Epidermal melanocyte (primary cell): ENCODE measurements around the gene PGAM2.

Experiments used
- DNase-seq: peaks from one replicate; pipeline ENCODE4 v3.0.0; 2011; ENCODE audit warnings: low spot score; ENCODE audit not compliant: insufficient read length

PGAM2 gene

DNA sequence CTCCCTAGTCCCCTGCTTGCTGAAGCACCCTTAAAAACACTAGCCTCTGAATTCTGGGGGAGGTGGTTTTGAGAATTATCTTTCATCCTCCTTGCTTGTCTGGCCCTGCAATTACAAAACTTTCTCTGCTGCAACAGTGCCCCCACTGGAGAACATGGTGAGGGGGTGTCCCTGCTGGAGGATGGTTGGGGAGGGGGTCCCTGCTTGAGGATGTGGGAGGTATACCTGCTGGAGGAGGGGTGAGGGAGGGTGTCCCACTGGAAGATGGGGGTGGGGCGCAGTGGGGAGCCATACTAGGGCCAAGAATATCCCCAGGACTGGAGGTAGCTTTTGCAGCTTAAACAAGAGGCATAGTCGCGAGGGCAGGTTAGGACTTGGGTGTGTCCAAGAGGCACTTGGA lies 20.2 kb upstream of the PGAM2 start:
- DNase-seq = no peak

GRCh38 chr7:44084701-44085100 lies 19.3 kb upstream of the PGAM2 start:
- DNase-seq = no peak

DNA sequence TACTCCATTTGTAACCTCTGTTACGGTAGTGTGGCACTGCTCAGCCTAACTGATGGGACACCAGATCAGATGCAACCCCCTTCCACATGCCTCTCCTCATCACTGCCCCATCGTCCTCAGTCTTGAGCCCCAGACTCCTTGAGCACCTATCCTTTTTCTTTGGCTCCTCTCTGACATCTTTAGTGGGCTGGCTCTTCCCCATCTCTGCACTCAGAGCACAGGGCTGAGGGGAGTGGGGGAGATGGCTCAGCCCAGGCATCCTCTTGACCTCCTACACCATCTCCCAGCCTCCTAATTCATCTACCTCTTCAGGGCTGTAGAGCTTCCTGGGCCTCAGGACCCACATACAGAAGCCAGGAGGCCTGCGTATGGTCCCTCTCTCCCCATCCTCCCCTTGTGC lies 18.4 kb upstream of the PGAM2 start:
- no peak for DNase-seq

GRCh38 chr7:44082541-44083207 lies 17.3 kb upstream of the PGAM2 start:
- DNase-seq = peak; percentile 93

DNA sequence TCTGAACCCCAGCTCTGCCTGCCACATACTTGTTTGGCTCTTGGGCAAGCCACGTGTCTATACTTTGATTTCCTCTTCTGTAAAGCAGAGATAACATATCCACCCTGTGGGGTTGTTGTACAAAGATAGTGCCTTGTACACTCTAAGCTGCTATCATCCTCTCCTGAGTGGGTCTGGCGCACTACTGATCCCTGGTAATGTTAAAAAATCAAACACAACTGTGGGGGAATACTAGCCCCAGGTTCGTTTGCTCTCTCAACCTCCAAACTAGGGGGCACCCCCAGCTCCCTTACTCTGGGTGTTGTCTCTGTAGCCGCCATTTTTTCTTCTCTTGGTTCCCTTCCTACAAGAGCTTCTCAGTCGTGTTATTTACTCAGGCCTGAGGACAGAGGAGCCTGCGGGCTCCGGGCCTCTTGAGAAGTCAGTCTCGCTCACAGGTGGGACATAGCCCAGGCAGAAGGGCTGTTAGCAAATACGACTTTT lies 15.9 kb upstream of the PGAM2 start:
- no peak for DNase-seq

DNA sequence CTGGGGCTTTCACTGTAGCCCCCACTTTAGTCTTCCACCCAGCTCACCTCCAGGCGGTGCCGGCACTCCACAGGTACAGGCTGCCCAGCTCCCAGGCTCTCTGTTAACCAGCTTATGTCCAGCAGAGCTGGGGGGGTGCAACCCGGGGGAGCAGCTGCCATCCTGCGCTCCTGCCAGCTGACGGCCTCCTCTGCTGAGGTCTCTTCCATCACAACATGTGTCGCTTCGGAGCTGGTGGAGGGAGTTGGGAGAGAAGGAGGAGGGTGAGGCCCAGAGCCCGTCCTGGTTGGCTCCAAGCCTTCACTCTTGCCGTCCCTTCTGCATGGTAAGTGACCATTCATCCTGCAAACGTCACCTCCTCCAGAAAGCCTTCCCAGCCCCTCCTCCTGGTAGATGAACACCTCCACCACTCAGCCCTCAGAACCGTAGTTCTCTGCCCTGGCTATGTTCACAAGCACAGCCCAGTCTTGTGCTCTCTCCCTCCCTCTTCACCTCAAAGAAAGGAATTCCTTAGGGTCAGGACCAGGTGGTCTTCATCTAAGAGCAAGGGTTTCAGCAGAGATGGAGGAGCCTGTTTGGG lies 15.4 kb upstream of the PGAM2 start:
- no peak for DNase-seq

GRCh38 chr7:44080118-44080517 lies 14.8 kb upstream of the PGAM2 start:
- DNase-seq = no peak

GRCh38 chr7:44079331-44080021 lies 14.1 kb upstream of the PGAM2 start:
- no peak for DNase-seq

DNA sequence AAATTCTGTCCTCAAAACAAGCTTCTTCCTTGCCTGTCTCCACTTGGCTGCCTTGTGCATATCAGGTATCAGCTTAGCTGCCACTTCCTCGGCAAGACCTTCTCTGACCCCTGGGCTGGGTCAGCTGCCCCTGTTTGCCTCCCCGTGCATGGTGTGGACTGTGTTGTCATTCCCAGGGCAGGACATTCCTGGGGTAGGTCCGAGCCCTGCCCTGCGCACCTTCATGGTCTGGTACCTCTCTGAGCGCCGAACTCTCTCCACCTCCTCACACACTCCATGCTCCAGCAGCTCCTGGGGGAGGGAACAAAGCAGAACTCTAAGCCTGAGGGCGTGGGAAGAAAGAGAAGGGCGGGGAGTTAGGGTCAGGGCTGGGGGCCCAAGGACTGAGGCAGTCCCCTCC lies 13.2 kb upstream of the PGAM2 start:
- no peak for DNase-seq

- no peak for DNase-seq
Observed at GRCh38 chr7:44077681-44078091, 12.3 kb upstream of the PGAM2 start.

- no peak for DNase-seq
Observed at GRCh38 chr7:44077061-44077460, 11.7 kb upstream of the PGAM2 start.

DNA sequence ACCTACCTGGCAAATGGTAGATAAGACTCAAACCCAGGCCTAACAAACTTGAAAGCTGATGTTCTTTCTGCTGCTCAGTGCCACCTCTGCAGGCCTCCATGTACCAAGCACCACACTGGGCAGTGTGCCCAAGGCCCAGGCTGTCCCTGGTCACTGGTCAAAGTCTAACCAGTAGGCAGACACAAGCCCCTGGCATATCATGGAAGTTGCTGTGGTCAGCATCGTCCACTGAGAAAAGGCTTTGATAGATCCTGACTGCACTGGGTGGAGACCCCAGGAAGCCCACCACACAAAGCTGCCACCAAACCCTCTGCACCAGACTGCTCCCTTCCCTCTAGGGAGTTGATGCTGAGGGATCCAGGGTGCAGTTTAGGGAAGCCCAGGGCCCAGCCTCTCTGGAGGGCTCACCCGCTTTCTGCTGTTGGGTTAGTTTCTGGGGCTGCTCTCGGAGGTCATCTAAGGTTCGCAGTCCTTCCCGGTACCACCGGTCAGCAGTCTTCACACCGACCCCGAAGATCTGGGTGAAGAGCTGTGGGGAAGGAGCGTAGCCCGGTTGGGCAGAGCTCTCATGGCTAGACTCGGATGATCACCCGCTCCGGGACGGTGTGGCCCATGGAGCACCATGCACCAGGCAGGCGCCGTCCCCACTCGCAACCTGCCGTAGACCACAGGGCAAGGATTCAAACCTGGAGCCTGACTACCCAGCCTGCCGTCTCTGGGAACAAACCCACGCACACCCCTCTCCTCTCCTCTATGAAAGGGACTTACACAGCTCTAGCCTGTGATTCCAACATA lies 10.9 kb upstream of the PGAM2 start:
- no peak for DNase-seq

- no peak for DNase-seq
Observed at GRCh38 chr7:44075296-44076075, 10.1 kb upstream of the PGAM2 start.

GRCh38 chr7:44074349-44074695 lies 9.0 kb upstream of the PGAM2 start:
- DNase-seq = no peak

DNA sequence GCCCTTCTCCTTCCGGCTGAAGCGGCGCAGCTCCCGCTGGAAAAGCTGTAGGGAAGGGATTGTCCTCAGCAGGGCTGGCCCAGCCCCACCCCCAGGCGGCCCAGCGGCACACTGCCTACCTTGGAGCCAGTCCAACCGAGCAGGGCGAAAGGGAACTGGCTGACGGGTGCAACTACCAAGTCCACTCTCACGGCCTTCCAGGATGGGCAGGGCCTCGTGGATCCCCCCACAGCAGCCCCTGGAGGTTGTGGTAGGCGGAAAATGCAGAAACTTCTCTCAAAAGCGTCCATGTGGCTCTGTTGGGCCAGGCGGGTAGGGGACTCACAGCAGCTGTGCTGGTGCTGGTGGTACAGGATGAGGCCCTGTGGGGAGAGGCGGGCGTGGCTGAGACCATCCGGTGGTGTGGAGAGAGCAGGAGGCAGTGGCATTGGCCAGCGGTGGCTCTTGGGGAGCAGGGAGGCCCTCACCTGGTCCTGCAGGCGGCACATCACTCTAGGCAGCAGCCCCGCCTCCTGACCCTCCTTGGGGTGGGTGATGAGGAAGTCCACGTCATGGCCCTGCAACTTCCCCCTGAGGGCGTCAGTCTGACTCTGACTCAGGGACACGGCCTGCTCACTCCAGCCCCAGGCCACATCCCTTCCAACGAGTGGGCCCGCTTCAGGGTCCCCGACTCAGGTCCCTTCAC lies 8.4 kb upstream of the PGAM2 start:
- no peak for DNase-seq

DNA sequence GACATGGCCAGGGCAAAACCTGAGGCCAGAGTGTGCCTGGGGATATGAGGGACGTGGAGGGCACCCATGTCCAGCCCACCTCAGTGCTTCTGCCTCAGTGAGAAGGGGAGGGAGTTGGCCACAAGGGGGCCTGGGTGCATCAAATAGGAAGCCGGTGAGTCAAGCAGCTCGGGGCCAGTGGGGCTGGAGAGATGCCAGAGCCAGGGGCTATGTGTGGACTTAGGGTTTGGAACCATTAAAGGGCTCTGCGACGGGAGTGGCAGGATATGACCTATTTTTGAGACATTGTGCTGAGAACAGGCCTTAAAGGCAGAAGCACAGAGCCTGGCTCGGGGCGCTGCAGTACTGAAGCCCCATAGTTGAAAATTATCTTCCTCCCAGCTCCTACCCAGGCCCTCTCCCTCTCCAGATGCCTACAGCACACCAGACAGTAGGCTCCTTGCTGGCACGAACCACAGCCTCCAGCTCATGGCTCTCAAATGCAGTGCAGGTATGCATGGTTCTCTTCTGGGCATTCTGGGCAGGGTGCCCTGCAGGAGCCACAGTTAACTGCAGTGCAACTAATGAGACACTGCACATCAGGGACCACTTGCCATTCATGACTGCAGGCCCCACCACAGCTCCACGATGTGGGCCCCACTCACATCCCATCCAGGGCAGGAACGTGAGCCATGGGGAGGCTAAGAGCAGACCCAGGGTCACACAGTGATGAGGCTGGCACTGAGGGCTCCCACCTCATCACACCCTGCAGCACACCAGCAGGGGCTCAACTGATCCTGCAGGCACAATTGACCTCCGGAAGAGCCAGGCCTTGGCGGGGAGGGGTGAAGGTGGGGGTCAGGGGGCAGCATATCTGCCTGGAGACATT lies 7.2 kb upstream of the PGAM2 start:
- peak; percentile 89 for DNase-seq

DNA sequence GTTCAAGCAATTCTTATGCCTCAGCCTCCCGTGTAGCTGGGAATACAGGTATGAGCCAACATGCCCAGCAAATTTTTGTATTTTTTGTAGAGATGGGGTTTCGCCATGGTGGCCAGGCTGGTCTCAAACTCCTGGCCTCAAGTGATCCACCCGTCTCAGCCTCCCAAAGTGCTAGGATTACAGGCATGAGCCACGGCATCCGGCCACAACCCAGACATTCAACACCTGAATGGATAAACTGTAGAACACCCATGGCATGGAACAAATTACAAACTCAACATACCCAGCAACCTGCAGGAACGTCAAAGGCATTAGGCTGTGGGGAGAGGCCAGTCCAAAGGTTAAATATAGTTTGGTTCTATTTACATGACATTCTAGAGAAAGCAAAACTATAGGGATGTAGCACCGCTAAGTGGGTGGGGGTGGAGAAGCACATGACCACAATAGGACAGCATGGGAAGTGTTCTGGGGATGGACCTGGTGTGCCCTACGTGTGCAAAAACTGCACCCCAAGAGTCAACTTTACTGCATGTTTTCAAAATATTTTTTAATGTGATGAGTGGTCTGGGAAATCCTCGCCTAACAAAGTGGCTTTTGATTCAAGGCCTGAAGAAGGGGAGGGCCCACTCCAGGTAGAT lies 6.5 kb upstream of the PGAM2 start:
- DNase-seq = no peak

DNA sequence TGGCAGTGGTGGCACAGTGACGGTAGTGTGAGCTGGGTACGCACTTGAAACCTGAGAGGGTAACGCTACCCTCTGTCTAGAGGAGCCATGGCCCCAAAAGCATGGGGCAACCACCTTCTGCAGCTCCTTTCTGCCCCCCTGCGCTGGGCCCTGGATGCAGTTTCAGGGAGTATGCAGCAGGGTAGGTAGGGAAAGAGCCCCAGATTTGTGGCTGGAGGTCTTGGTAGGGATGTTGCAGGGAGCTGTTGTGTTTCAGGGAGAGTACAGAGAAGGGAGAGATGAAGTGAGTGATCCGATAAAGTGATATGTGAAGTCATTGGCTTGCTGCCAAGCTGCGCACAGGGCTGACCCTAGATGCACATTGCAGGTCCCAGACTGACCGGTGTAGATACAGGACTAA lies 2.7 kb upstream of the PGAM2 start:
- DNase-seq = no peak
